NCI-H2081 treated with DMSO at 0.1 percent for 48 hours (cell line): Measurements from ENCODE around the gene CLOCK.
"Not testable (repeated sequence)": the region's sequence is repeated elsewhere in the genome, so short reads cannot be mapped to it uniquely, and the experiment has no call there.

Experiments
- DNase-seq: peaks from one replicate; lab custom pipeline; 2025; lab: John Stamatoyannopoulos, UW

CLOCK gene

GRCh38 chr4:55546756-55547465 lies at the start of gene CLOCK:
TSS of gene CLOCK (minus strand) at chr4:55546909. CDS start at chr4:55482785, 64,124 bp downstream.
- peak; percentile 60 for DNase-seq

GRCh38 chr4:55592014-55592413 lies 45.3 kb upstream of the CLOCK start, which contains the start of gene PDCL2:
TSS of gene PDCL2 (minus strand) at chr4:55592245. CDS start at chr4:55592109, 136 bp downstream.
- DNase-seq = no peak

GRCh38 chr4:55588160-55588559 lies 41.5 kb upstream of the CLOCK start:
- DNase-seq = no peak

- DNase-seq = not testable (repeated sequence)
These were observed 36.1 kb upstream of the CLOCK start for GRCh38 chr4:55582773-55583172.

- no peak for DNase-seq
These were observed 31.8 kb upstream of the CLOCK start for GRCh38 chr4:55578341-55579010.

GRCh38 chr4:55575513-55575912 lies 28.8 kb upstream of the CLOCK start:
- DNase-seq = no peak

- no peak for DNase-seq
These were observed 27.5 kb upstream of the CLOCK start for GRCh38 chr4:55574252-55574651.

- DNase-seq = no peak
These were observed 25.1 kb upstream of the CLOCK start for GRCh38 chr4:55571806-55572205.

GRCh38 chr4:55568905-55569504 lies 22.3 kb upstream of the CLOCK start:
- no peak for DNase-seq

GRCh38 chr4:55561889-55562288 lies 15.2 kb upstream of the CLOCK start:
- DNase-seq = no peak

GRCh38 chr4:55560096-55560495 lies 13.4 kb upstream of the CLOCK start:
- DNase-seq = no peak

- peak; percentile 9 for DNase-seq
These were observed 7.8 kb upstream of the CLOCK start for GRCh38 chr4:55554453-55555030.

- DNase-seq = no peak
These were observed 6.9 kb upstream of the CLOCK start for GRCh38 chr4:55553441-55554201.

GRCh38 chr4:55551964-55552363 lies 5.3 kb upstream of the CLOCK start:
- DNase-seq = not testable (repeated sequence)

GRCh38 chr4:55549888-55550287 lies 3.2 kb upstream of the CLOCK start:
- DNase-seq = no peak

GRCh38 chr4:55547918-55548317 lies 1.2 kb upstream of the CLOCK start:
- DNase-seq = no peak

- DNase-seq = no peak
These were observed 709 bp upstream of the CLOCK start for GRCh38 chr4:55547466-55547770.

GRCh38 chr4:55546506-55546755 lies 278 bp downstream of the CLOCK start:
- DNase-seq = no peak

- peak; percentile 20 for DNase-seq
These were observed 836 bp downstream of the CLOCK start for GRCh38 chr4:55545641-55546505.

- DNase-seq = no peak
These were observed 1.6 kb downstream of the CLOCK start for GRCh38 chr4:55545151-55545550.

- no peak for DNase-seq
These were observed 2.9 kb downstream of the CLOCK start for GRCh38 chr4:55543858-55544257.

- DNase-seq = no peak
These were observed 6.4 kb downstream of the CLOCK start for GRCh38 chr4:55540271-55540670.
